KBM-7 (cell line): ENCODE measurements around the gene MROH2A.

Experiments
- DNase-seq: peaks from one replicate; pipeline ENCODE4 v3.0.0-alpha.2; 2015
- in situ Hi-C: fragments of 300-500 bp; cut with MboI; formaldehyde crosslinking; loops from 2 replicates; pipeline ENCODE4 v1.14.3; 2020; ENCODE audit warnings: low sequenced_read_pairs, low pct_unique_long_range_greater_than_20kb, mixed read lengths

Gene MROH2A

DNA sequence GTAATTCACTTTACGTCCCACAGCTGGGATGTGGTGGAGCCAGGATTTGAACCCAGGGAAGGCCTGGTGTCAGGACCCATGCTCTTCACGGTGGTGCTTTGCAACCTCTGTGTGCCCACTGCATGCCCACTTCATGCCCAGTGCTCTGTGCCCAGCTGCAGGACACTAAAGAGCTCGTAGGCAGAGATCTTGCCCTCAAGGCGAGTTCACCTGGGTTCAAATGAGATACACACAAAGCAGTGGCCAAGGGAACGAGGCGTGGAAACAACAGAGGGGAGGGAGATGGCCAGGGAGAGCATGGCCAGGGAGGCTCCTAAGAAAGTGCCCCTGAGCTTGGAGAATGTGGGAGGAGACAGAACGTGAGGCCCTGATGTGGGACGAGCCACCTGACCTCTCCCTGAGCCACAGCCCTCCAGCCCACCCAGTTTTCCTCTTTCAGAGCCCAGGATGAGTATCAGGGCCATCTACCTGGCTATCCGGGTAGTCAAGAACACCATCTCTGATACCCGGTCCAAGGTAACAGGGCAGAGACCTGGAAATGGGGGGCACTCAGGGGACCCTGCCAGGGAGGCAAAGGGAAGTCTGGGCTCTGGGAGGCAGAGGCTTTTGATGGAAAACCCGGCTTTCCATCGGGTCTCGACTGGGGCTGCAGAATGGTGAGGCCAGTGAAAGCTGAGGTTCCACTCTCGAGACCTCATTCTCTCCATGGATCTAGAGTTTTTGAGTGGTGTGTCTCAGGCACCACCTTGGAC lies 20.4 kb downstream of the MROH2A start:
- DNase-seq: no peak
- in situ Hi-C loops: no loop called here

DNA sequence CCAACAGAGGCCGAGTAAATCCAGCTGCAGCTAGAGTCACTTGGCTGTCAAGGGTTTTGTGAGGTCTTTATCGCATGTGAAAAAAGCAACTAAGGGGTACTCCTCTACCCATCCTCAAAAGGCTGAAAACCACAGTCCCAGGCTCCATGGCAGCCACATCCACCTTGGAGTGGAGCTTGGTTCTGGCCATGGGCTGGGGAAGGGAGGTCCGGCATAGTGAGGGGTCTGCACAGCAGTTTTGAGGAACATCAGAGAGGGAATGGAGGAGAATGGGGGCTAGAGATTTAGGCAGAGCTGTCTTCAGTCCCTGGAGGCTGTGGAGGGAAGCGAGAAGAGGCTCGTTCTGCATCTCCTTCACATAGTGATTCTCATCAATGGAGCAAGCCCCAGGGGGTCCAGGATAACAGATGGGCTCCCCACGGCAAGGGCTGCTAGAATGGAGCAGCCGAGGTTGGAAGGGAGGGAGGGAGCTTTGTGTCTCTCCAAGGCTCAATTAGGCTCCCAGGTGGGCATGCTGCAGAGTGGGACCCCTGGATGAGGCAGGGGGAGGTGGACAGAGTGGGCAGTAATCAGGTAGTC lies 21.0 kb downstream of the MROH2A start:
- in situ Hi-C loops: no loop called here
- DNase-seq: no peak

DNA sequence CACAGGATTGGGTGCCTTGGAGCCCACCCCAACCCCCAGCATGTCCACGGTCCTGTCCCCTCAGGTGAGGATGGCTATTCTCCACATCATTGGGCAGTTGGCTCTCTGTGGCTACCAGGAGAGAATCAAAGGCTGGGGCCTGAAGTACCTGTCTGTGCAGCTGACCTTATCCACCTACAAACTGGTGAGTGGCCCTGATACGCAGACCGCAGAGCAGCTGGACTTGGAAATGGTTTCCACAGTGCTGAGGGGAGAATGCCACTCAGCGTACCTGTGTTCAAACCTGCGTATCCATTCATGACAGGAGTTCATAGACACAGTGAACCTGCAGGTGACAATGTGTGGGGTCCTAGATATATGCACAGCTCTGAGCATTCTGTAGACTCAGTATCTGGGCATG lies 21.6 kb downstream of the MROH2A start:
- DNase-seq: no peak
- in situ Hi-C loops: no loop called here

DNA sequence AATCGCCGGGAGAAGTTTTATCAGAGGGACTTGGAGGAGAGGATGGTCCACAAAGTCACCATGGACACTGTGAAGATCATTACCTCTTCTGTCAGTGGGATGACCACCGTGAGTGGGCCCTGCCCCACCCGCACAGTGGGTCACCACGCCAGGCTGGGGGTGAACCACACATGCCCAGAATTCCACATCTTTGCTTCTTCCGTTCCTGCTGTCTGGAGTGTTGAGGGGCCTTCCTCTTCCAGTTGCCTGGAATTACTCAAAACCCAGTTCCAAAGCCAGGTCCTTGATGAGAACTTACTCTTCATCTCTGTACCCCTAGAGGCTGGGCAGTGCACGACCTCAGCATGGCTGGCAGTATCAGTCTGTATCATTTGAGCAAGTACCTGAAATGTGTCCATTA lies 22.1 kb downstream of the MROH2A start:
- in situ Hi-C loops: no loop called here
- no peak for DNase-seq

DNA sequence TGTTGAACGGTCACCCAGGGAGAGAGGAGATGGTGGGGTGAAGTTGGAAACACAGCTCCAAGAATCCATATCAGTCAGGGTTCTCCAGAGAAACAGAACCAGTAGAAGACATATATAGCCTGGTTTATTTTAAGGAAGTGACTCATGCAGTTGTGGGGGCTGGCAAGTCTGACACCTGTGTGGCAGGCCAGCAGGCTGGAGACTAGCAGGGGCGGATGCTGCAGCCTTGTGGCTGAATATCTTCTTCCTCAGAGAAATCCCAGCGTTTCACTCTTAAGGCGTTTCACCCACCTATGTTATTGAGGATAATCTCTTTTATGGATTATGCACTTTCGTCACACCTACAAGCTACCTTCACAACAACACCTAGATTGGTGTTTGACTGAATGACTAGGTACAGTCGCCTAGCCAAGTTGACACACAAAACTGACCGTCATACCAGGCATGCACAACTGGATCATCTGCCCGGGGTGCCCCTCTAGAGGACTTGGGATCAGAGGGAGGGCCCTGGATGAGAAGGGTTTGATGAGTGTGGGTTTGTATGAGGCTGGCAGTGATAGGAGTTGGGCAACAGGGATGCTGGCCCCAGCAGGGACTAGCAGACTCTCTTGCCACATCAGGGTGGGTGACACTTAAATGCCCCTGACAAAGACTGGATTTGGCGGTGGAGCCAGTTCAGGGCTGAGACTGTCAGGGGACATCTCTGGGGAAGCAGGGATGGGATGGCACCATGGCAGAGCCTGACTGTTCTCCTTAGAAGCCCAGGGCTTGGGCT lies 23.4 kb downstream of the MROH2A start:
- peak; percentile 11 for DNase-seq
- in situ Hi-C loops: no loop called here

DNA sequence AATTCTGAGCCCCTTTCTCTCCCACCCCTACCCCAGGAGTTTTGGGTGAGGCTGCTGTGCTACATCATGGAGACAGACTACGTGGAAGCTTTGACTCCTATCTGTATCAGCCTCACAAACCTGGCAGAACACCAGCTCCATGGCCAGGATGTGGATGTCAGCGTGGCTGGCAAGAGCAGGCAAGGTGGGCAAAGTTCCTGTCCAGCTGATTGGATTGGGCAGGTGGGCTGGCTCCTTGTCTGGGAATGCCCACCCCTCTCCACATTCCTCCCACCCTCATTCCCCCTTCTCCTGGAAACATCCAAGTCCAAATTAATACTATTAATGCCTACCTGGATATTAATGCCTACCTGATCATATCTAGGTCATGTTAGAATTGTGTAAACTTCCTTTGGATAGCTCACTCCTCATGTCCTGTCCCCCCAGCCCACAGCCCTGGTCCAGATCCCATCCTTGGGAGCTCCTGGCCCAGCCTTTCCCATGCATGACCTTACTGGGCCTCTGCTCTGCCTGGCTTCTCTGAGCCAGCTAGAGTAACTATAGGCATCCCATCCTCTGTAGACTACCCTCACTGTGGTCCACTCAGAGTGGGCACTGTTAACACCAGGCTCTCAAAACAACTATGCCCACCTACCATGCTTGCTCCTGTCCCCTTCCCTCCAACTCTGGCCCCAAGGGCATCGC lies 24.1 kb downstream of the MROH2A start:
- DNase-seq: no peak
- in situ Hi-C loops: no loop called here

DNA sequence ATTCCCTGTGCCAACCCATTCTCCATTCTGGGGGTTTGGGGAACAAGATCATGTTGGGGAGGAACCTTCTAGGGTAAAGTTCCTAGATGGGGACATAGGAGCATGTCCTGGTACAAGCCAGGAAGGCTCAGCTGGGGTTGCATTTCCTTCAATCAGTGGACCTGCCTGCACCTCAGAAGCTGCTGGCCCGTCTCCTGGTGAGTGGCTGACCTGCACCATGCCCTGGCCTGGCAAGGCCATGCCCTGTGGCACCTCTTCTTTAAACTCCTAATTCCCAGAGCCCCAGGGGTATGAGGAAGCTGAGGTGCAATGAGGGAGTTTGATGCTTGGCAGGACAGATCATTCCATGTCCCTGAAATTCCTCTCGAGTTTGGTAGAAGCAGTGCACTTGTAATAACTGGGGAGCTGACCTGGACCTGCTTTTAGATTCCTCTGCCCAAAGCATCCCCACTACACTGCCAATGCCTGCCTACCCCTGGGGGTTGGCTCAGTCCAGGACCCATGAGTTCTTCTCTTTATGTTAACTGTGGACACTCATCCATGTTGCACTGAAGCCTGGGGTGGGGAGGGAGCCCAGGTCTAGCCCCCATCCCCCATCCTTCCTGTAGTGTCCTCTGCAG lies 25.3 kb downstream of the MROH2A start:
- in situ Hi-C loops: no loop called here
- DNase-seq: no peak

DNA sequence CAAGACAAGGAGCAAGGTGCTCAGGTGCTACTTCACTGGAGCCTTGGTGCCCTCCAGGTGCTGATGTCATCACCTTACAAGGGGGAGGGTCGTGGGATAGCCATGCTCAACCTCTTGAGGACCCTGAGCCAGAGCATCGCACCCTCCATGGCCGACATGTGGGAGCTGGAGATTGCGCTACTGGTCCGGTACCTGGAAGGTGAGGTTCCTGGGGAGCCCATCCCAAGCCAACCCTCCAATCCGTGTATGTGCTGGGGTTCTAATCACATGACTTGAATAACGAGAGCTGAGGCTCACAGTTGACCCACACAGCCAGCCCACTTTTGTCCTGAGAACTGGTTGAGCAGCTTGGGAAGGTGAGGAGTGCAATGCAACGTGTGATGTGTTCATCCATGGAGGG lies 25.9 kb downstream of the MROH2A start:
- in situ Hi-C loops: no loop called here

DNA sequence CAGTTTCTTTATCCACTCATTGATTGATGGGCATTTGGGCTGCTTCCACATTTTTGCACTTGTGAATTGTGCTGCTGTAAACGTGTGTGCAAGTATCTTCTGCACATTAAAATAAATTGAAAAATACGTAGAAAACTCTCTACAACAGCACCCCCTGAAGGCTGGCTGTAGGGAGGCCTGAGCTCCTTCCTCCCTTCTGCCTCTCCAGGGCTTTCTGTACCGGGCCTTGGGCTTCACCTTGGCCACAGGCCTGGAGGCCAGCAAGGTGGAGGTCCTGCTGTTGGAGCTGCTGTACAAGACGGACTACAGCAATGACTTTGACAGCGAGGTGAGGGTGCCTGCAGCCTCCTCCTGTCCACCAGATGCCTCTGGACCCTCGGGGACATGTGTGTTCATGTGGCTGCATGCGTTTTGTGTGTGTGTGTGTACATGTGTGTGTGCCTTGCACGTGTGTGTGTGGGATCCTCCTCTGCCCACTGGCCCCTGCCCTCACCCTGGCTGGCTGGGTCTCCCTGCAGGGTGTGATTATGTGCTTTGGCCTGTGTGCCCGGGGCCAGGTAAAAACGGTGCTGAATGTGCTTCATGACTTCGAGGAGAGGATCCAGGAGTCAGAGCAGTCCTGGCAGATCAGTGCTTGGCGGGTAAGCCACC lies 29.2 kb downstream of the MROH2A start:
- DNase-seq: no peak
- in situ Hi-C loops: no loop called here

More for the DNA sequence above, 25.9 kb downstream of the MROH2A start:
- DNase-seq: no peak

DNA sequence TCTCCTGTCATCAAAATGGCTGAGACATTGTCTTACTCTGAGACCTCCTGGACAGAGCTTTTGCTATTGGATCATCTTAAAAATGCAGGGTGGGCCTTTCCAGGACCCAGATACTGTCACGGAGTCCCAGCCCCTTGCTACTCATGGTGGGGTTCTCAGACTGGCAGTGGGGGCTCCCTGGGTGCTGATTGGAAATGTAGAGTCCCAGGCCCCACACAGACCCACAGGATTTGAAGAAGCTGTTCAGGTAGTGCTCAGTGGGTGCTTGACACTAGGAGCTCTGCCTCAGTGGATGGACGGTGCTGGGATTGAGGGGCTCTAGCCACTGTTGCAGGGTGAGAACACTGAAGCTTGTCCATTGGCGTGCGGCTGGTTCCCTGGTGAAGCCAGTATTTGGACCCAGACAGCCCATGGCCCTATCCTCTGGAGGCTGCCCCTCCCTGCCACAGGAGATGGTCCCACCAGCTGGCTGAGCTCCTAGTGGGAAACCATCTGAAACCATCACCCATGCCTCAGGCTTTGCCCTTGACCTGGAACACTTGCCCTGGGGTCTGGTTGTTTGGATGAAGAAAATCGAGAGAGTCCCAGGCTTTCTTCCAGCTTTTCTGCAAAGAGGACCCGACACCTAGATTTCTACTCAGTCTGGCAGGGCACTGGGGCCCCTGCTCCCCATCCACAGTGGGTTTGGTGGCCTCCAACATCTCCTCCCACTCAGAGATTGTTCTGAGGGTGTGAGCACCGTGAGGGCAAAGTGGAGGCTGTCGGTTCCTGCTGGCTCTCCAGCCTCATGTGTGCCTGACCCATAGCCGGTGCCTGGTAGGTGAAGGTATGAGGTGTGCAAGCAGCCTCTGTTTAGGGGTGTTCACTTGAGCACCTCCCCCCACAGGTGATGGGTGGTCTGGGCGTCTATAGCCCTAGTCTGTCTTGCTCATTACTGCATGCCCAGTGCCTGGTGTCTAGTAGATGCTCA lies 30.1 kb downstream of the MROH2A start:
- no peak for DNase-seq
- in situ Hi-C loops: no loop called here

DNA sequence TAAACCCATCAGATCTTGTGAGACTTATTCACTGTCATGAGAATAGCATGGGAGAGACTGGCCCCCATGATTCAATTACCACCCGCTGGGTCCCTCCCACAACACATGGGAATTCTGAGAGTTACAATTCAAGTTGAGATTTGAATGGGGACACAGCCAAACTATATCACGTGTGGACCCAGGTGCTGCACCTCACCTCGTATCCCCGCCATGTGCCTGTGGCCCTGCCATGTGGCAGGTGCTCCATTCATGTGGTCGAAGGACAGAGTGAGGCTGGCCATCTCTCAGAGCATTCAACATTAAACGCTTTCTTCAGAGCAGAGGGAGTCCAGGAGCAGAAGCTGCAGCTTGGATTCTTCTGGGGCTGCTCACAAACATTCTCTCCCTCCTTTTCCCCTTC lies 32.3 kb downstream of the MROH2A start:
- in situ Hi-C loops: no loop called here

DNA sequence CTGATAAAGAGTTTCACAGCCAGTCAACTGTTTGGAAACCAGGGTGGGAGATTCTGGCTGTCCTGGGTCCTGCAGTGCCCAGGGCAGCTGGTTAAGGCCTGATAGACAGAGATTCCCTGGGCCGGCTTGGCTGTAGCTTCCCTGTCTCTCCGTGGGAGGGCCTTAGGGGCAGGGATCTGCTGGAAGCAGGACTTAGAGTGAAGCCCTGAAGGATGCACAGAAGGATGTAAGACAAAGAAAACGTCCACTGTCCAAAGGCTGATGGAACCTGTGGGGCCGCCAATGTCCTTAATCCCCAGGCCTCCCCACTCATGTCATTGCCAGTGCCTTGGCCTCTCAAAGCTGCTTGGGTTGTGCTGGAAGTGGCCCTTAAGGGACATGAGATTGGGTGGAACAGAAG lies 33.0 kb downstream of the MROH2A start:
- DNase-seq: no peak
- in situ Hi-C loops: no loop called here

More for the DNA sequence above, 32.3 kb downstream of the MROH2A start:
- no peak for DNase-seq

DNA sequence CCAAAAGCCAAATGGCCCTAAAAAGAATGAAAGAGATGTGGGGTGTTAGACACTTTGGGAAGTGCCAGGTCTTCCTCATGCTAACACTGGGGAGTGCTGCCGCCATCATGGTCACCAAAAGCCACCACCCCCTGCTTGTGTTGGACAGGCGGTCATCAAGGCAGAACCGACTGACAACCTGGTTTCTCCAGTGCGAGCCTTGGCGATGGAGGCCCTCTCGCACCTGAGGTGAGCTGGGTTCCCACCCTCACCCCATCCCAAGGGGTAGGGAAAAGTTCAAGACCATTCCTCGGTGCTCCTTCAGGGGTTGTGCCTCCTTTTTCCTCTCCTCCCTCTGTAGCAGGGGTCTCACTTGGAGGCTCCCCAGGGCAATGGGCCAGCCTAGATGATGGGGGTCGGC lies 33.6 kb downstream of the MROH2A start:
- DNase-seq: no peak
- in situ Hi-C loops: no loop called here

DNA sequence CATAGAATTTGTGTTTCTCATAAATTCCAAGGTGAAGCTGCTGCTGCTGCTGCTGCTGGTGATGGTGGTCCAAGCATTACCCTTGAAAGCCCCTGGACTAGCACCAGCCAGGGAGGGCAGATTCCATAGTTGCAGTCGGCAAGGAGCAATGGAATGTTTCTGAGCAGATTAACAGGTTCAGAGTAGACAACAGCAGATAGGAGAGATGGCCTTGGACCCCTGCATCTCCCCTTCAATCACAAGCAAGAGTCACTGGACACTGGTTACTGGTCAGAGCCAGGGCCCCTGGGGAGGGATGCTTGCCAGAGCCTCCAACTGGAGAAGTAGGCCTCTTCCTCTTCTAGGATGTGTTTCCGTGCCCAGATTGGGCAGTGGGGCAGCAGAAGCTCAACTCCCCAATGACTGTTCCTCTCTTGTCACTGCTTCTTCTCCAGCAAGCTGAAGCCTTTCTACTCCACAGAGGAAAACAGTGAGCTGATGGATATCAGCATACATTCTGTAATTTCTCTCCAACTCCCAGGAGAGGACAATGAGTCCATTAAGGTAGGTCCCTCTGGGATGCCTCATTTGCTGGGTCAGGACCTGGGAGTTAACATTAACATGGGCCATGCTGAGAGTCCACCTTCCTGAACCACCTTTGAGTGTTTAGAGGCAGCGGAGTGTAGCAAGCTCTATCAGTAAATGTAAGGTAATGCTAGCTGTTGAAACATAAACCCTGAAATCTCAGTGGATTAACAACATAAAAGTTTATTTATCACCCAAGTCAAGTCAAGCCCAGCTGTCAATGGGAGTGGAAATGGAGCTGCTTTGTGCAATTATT lies 35.3 kb downstream of the MROH2A start:
- no peak for DNase-seq
- in situ Hi-C loops: no loop called here

DNA sequence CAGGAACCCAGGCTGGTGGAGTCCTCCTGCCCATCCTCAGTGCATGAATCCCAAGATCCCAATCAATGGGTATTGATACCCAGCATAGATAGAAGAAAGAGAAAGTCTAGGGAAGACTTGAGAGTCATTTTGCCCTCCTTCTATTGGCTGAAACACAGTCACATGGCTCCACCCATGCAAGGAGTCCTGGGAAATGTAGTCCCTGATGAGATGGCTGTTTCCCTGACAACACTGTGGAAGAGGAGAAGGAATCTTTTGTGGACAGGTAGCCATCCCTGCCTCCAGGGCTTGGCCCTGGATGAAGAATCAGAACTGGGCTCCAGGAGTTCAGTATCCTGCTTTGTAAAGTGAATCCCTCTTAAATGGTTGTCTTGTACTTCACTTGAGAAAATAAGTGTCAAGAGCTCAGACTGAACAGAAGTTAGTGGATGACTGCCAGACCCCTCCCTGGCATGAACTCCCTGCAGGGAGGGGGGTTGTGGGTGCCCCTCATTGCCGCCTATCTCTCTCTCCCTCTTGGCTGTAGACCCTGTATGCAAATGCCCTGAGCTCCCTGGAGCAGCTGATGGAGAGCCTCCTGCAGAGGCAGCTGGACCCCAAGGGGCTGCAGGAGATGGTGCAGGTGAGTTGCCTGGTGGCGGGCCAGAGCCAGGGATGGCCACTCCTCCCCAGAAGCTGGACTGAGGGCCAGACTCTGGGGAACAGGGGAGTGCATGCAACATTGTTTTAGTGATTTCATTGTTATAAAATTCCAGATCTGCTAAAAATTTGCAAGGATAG lies 36.1 kb downstream of the MROH2A start:
- no peak for DNase-seq
- in situ Hi-C loops: no loop called here

DNA sequence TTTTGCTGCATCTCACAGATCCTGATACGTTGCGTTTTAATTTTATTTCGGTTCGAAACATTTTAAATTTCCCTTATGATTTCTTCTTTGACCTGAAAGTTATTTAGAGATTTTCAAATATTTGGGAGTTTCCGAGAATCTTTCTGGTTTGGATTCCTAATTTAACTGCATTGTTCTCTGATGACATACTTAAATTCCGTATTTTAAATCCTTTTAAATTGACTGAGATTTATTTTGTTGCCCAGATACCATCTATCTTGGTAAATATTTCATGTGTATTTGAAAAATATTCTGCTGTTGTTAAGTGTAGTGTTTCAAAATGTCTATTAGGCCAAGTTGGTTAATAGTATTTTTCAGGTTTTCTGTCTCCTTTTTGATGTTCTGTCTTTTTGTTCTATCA lies 37.7 kb downstream of the MROH2A start:
- no peak for DNase-seq
- in situ Hi-C loops: no loop called here
